Measurements from ENCODE around the gene MKX. TPM values are rescaled to one million over a fixed set of nuclear protein-coding genes. Genes with fewer than 3 reads are reported as not detected.

Gene MKX, protein sequence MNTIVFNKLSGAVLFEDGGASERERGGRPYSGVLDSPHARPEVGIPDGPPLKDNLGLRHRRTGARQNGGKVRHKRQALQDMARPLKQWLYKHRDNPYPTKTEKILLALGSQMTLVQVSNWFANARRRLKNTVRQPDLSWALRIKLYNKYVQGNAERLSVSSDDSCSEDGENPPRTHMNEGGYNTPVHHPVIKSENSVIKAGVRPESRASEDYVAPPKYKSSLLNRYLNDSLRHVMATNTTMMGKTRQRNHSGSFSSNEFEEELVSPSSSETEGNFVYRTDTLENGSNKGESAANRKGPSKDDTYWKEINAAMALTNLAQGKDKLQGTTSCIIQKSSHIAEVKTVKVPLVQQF
- total RNA-seq (1 to 10 TPM in 1 of 2 donors, not detected in 1; 2.0 TPM), polyA plus RNA-seq (1 to 10 TPM in 1 of 2 donors, under 1 TPM in 1; 0.57 to 3.0 TPM)

DNA sequence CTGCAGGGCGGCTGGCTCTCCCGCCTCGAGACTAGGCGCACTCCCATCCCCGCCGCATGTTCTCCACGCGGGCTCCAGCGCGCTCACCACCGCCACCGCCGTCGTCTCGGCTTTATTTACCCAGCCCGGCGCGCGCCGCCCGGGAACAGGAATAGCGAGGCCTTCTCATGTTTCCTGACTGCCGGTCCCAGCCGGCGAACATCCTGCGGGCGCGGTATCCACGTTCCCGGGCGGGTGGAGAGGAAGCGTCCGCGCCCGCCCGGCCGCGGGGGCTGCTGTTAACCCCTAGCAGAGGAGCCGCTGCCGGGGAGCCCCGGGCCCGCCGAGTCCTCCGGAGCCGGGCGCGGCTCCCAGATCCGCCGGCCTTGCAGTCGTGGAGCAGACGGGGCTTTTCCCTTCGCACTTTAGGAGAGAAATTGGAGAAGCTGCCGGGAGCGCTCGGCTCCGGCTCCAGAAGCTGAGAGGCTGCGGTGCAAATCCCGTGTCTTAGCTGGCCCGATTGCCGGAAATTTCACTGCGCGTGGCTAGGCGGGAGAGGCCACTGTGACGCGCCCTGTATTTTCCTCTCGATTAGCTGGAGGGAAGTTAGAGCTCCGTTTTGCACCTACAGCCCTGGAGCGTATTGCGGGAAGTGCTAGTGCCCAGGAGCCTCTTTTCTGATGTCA is at the start of gene MKX:
Gene MKX (minus strand): TSS at position 88 of the 665 bp plus-strand sequence. CDS start 2,404 bp downstream, outside the sequence.
- TF ChIP-seq, protein P1, sequence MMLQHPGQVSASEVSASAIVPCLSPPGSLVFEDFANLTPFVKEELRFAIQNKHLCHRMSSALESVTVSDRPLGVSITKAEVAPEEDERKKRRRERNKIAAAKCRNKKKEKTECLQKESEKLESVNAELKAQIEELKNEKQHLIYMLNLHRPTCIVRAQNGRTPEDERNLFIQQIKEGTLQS (IDR thresholded peaks at IDR 0.05), result no peak
- TF ChIP-seq NR2F2 (IDR thresholded peaks at IDR 0.05), result no peak
- 3% methylated on average over 69 of the region's 69 CpGs for WGBS
- DNase-seq (ENCODE audit: low spot score), result no peak
- Histone ChIP-seq H3K4me1 (ENCODE audit: control insufficient read depth in 4 of 4, insufficient read depth in 4 of 4, low read length in 3 of 4) (peaks cover 26 to 51% (median 41%) of the 10 kb centered on the region in 4 donors), H3K9me3 (ENCODE audit: control insufficient read depth in 4 of 4, low read length in 3 of 4) (no peaks in the 10 kb centered on the region), H3K36me3 (ENCODE audit: control insufficient read depth in 4 of 4, insufficient read depth in 3 of 4, low read depth in 1 of 4, low read length in 3 of 4) (no peaks in the 10 kb centered on the region), H3K4me3 (ENCODE audit: low read depth in 1 of 3, low read length in 3 of 3) (peak within 1 kb of the TSS; percentile 29 to 78 (median 38)), H3K9ac (ENCODE audit: low read depth in 1 of 2, low read length in 2 of 2) (no peak within 1 kb of the TSS), H3K27ac (ENCODE audit: low read depth in 1 of 2, low read length in 2 of 2) (no peak within 1 kb of the TSS), H3K27me3 (ENCODE audit: control insufficient read depth in 4 of 4, insufficient read depth in 4 of 4, low read length in 3 of 4) (peaks cover 2 to 20% (median 7%) of the 10 kb centered on the region in 4 donors)

- no peaks in the 10 kb centered on the region for H3K9me3 ChIP-seq (ENCODE audit: control insufficient read depth in 4 of 4, low read length in 3 of 4)
- H3K27ac ChIP-seq (ENCODE audit: low read depth in 1 of 2, low read length in 2 of 2), result no peak overlapping the region
- no peaks in the 10 kb centered on the region for H3K36me3 ChIP-seq (ENCODE audit: control insufficient read depth in 4 of 4, insufficient read depth in 3 of 4, low read depth in 1 of 4, low read length in 3 of 4)
- no peak for DNase-seq (ENCODE audit: low spot score)
- peaks cover 0 to 3% (median 0%) of the 10 kb centered on the region in 4 donors for H3K27me3 ChIP-seq (ENCODE audit: control insufficient read depth in 4 of 4, insufficient read depth in 4 of 4, low read length in 3 of 4)
- TF ChIP-seq RAD21 (IDR thresholded peaks at IDR 0.05) (peak; percentile 36 to 66), JUND (IDR thresholded peaks at IDR 0.05) (no peak), NR2F2 (IDR thresholded peaks at IDR 0.05) (no peak), CTCF (IDR thresholded peaks at IDR 0.05; ENCODE audit: low read depth, low read length, missing input control) (peak; percentile 27)
- TF ChIP-seq, protein P1 (IDR thresholded peaks at IDR 0.05), result no peak
- H3K4me3 ChIP-seq (ENCODE audit: low read depth in 1 of 3, low read length in 3 of 3), result no peak overlapping the region
- WGBS, result 55% methylated on average over 1 of the region's 1 CpG
- H3K9ac ChIP-seq (ENCODE audit: low read depth in 1 of 2, low read length in 2 of 2), result no peak overlapping the region
- no peaks in the 10 kb centered on the region for H3K4me1 ChIP-seq (ENCODE audit: control insufficient read depth in 4 of 4, insufficient read depth in 4 of 4, low read length in 3 of 4)
These were observed 48.5 kb upstream of the MKX start for GRCh38 chr10:27794157-27794556.

DNA sequence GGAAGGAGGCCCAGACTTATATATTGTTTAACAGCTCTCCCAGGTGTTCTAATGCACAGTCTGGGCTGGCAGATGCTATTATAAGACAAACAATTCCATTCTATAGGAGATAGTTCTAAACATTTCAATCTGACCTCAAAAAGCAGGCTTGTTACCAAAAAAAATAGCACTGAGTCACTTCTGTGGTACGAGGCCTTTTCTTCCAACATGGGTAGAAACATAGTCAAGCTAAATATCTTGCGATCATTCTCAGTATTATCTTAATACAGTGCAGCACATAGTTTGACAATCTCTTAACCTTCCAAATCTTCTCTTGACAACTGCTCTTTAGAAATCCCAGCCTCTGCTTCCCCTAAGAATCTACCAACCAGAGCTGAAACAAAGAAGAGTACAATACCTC is 46.6 kb upstream of the MKX start:
- Histone ChIP-seq H3K4me3 (ENCODE audit: low read depth in 1 of 3, low read length in 3 of 3) (no peak overlapping the region), H3K27ac (ENCODE audit: low read depth in 1 of 2, low read length in 2 of 2) (no peak overlapping the region), H3K9me3 (ENCODE audit: control insufficient read depth in 4 of 4, low read length in 3 of 4) (no peaks in the 10 kb centered on the region), H3K9ac (ENCODE audit: low read depth in 1 of 2, low read length in 2 of 2) (no peak overlapping the region), H3K4me1 (ENCODE audit: control insufficient read depth in 4 of 4, insufficient read depth in 4 of 4, low read length in 3 of 4) (no peaks in the 10 kb centered on the region), H3K27me3 (ENCODE audit: control insufficient read depth in 4 of 4, insufficient read depth in 4 of 4, low read length in 3 of 4) (peaks cover 0 to 3% (median 0%) of the 10 kb centered on the region in 4 donors), H3K36me3 (ENCODE audit: control insufficient read depth in 4 of 4, insufficient read depth in 3 of 4, low read depth in 1 of 4, low read length in 3 of 4) (no peaks in the 10 kb centered on the region)
- 80% methylated on average over 2 of the region's 2 CpGs for WGBS
- no peak for DNase-seq (ENCODE audit: low spot score)
- TF ChIP-seq FOXA1 (IDR thresholded peaks at IDR 0.05) (no peak), RAD21 (IDR thresholded peaks at IDR 0.05) (no peak), REST (IDR thresholded peaks at IDR 0.05) (no peak), HNF4G (IDR thresholded peaks at IDR 0.05) (no peak), RXRA (IDR thresholded peaks at IDR 0.05) (no peak), MAX (IDR thresholded peaks at IDR 0.05) (no peak), SP1 (IDR thresholded peaks at IDR 0.05) (no peak), YY1 (IDR thresholded peaks at IDR 0.05) (no peak), JUND (IDR thresholded peaks at IDR 0.05) (no peak), TAF1 (conservative IDR thresholded peaks at IDR 0.05) (no peak), HNF4A (conservative IDR thresholded peaks at IDR 0.05) (no peak)
- TF ChIP-seq, protein P1 (IDR thresholded peaks at IDR 0.05), result no peak
- TF ChIP-seq, protein P2, sequence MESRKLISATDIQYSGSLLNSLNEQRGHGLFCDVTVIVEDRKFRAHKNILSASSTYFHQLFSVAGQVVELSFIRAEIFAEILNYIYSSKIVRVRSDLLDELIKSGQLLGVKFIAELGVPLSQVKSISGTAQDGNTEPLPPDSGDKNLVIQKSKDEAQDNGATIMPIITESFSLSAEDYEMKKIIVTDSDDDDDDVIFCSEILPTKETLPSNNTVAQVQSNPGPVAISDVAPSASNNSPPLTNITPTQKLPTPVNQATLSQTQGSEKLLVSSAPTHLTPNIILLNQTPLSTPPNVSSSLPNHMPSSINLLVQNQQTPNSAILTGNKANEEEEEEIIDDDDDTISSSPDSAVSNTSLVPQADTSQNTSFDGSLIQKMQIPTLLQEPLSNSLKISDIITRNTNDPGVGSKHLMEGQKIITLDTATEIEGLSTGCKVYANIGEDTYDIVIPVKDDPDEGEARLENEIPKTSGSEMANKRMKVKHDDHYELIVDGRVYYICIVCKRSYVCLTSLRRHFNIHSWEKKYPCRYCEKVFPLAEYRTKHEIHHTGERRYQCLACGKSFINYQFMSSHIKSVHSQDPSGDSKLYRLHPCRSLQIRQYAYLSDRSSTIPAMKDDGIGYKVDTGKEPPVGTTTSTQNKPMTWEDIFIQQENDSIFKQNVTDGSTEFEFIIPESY (IDR thresholded peaks at IDR 0.05), result no peak

Measured in liver (tissue), 9 donors.